Measurements from ENCODE around the gene CNTNAP4.

CNTNAP4 gene

DNA sequence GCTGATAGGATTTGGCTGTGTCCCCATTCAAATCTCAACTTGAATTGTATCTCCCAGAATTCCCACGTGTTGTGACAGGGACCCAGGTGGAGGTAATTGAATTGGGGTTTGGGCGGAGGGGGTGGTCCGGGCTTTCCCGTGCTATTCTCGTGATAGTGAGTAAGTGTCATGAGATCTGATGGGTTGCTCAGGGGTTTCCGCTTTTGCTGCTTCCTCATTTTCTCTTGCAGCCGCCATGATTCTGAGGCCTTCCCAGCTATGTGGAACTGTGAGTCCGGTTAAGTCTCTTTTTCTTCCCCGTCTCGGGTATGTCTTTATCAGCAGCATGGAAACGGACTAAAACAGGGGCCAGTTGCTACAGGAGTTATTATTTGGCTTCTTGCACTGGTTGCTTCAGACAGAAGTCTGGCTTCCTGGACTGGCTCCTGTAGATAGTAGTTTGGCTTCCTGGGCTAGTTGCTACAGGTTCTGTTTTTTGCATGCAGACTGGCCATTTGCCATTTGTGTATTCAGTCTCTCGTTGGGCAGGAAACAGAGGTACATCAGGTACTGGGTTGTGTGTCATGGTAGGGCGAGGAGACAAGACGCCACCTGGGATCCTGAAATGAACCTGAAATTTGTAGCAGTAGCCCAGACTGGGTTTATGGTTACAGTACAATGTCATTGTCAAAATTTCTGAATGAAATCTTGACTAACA lies 32.6 kb downstream of the CNTNAP4 start:
- DNase-seq = no peak

DNA sequence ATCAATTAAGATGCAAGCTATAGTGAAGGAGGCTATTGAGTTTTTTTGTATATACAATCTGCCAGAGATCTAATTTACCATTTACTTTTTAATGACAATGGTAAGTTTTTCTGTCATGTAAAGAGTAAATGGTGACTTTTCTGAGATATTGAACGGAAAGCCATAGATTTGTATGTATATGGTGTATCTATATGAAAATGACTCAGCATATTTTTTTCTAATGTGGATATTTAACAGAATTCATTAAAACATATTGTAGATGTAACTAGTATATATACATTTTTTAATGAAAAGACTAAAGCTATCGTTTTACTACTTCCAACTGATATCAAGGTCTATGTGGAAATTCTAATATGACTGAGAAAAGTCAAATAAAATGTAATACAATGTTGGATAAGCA lies 34.1 kb downstream of the CNTNAP4 start:
- DNase-seq = no peak

DNA sequence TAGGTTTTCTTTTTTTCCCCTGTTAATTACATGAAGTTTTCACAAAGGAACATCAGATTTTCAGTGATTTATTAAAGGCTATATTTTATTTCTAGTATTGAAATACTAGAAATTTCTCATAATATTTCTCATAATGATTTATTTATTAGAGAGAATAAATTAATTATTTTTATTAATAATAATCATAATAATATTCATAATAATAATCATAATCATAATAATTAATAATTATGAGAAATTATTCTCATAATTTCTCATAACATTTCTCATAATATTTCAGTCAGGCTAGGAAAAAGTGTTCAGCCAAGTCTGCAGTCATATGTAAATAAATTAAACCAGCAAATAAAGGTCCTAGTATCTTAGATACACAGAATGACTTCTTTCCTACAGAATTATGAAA lies 41.4 kb downstream of the CNTNAP4 start:
- no peak for DNase-seq

DNA sequence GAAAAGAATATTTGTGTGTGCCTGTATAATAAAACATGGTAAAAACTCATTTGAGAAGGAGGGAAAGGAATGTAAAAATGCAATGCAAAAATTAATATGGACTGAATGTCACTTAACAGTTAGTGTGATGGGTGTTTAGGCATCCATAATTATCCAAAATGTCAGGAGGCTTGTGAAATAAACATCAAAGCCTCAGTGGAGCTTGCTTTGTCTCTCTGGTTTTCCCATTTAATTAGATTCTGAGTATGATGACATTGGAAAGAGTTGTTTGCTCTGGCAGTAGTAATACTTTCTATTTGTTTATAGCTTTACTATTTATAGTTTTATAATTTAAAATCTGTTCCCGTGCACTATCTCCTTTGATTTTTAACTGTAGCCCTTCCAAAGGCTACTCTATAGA lies 51.9 kb downstream of the CNTNAP4 start:
- DNase-seq = no peak

DNA sequence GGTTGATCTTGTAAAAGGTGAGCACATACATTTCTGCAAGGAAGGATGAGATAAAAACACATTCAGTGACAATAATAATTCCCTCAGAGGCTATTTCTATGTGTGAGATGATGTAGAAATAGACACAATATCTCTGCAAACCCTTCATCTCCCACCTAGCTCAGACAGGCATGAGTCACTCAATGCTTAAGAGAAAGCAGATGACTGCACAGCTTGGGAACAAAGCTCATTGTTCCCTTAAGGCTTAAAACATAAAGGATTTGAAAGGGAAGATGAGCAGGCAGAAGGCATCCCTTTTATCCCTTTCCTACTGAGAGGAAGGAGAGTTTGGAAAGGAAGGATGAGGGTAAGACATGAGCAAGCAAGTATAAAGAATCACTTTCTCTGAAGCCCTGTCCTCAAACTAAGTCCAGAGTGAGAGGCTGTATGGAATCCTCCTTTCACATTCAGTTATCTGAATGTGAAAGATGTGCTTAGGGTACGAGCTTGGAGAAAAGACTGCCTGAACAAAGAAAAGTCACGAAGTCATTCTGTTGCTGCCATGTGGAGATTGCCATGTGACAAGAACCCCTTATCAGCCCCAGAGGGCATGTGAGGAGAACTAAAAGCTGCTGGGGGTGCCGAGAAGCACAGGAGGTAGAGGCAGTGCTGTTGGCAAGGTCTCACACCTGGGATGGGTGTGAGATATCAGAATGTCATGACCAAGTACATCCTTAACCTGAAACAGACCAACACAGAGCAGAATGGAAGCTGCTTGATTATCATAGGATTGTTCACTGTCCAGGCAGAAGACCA lies 58.2 kb downstream of the CNTNAP4 start:
- no peak for DNase-seq

DNA sequence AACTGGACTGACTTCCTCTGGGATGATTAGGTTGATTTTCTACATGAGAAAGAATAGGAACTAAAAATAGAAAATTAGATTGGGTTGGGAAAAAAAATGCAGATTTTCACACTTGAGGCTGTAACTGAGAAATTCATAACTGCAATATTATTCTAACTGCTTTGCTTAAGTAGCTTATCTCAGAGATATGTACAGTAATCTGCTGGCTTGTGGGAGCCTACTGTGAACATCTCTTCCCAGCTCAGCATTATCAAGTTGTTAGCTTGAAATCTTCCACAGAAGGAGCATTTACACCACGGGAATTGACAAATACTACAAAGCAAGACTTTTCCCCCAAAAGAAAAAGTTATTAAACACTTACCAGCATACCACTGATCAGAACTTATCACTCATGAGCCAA lies 58.9 kb downstream of the CNTNAP4 start:
- DNase-seq = no peak

DNA sequence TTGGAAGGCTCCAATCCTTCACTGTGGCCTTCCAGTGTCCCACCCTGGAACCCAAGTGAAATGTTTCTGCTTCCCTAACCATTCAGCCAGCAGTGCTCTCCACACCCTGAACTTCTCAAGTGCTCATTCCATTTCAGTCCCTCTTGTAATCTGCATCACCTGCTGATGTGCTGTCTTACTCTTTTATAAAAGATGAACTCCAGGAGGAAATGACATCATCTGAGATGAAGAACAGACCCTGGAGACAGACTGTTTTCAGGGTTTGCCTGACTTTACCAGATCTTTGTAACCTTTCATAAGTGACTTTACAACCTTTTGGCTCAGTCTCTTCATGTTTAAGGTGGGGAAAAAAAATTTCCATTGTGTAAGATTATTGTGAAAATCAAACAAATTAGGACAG lies 61.3 kb downstream of the CNTNAP4 start:
- DNase-seq = no peak

DNA sequence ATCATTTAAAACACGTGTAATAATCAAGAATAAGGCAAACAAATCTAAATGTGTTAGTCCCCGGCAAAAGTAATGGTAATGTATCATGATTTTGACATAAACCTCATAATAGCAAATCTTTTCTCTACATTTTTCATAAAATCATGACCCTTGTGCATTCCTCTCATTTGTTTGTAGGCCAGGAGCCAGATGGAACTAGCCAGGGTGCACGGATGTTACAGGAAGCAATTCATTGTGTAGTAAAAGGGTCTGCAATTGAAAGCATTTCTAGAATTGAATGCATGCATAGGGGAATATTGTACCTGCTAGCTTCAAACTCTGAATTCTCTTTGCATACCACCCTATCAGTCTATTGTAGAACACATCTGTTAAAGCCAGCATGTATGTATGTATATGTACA lies 66.6 kb downstream of the CNTNAP4 start:
- DNase-seq = no peak

DNA sequence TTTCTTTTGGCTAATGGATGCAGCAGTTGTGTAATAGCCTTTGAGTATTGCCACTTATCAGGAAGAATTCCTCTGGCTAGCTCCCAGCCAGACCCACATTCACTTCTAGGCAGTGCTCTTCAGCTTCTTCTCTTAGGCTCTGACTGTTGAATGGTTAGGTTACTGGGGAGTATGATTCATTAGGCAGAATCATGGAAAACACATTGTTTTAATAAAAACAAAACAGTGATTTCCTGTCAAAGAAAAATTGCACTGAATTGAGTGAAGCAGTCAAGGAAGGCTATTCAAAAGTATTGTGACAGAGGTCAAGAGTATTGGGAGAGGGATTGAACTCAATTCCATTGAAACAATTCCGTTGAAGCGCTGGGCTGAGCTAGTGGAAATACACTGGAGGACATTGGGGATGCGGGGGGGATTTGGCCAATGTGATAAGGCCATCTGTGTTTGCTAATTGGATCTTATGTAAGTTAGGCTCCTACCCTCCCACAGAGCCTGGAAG lies 68.0 kb downstream of the CNTNAP4 start:
- DNase-seq = no peak

DNA sequence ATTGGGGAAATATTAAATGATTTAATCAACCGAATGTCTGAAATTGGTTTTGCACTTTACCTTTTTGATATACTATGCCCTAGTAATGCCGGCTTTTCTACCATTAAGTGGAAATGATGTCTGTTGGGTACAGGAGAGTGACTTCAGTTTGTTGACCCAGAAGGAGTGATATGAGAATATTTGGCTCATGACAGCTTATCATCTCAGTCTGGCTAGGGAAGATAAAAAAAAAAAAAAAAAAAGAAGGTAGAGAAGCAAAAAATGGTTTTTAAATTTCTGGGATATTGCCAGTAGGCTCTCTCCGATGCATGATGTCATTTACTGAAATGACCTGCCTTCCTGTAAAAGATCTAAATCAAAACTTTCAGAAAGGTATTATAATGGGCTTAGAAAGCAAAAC lies 69.0 kb downstream of the CNTNAP4 start:
- DNase-seq = no peak

DNA sequence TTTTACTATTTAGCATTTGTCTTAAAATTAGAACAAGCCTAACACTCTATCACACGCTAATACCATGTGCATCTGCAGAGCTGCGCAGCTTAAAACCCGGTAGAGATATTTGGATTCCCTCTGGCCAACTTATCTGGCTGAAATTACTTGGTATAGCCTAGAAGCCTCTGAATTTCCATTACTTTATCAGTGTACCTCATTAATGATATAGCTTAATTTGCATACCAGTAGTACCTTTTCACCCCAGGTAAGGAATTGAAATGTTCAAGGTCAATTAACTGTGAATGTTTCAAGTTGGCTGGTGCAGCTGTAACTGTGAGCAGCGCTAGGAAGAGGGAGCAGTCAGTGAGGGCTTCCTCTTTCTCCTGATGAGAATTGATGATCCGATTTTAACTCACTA lies 74.2 kb downstream of the CNTNAP4 start:
- no peak for DNase-seq

DNA sequence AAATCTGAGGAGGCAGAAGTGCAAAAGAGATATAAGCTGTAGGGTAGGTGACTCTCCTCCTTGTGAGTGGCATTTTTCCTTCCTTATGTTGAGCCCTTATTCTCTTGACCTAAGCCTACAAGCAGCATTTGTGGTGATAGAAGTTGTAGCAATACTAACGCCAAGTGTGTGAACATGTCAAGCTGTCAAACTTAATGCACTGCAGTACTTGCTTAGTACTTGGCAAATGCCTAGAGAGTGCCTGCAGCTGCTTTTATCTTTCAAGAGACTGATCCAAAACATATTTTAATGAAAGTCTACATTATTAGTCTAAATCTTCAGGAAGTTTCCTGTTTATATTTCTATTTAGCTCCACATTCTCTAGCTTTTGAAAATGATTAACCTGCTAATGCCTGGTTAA lies 83.2 kb downstream of the CNTNAP4 start:
- no peak for DNase-seq

DNA sequence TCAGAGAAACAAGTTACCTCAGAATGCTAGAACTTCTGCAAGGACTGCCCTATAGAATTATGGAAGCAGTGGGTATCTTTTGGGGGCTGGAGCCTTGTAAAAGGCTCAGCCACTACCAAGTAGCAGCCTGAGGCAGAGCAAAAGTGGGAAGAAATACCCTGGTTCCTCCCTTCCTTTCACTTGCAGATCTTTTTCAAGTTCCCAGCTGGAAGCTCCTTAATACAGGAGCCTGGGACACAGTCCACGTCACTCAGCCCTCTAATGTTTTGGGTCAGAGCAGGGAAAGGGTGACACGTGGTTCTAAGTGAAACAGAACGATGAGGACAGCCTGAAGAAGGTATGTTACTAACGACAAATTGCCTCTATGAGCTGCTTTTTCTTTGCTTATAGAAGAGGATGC lies 93.1 kb downstream of the CNTNAP4 start:
- no peak for DNase-seq

DNA sequence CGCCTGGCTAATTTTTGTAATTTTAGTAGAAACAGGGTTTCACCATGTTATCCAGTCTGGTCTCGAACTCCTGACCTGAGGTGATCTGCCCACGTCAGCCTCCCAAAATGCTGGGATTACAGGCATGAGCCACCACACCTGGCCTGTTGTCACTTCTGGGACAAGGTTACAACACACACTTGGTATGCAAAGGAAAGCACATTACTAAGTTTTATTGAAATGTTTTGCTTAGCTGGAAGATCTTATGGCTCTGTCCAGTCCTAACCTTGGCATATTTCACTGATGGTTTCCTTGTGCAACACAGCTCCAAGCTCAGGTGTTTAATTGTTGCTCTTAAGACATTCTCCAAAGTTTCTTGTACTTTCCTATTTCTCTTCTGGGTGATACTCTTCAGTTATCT lies 94.2 kb downstream of the CNTNAP4 start:
- DNase-seq = no peak

DNA sequence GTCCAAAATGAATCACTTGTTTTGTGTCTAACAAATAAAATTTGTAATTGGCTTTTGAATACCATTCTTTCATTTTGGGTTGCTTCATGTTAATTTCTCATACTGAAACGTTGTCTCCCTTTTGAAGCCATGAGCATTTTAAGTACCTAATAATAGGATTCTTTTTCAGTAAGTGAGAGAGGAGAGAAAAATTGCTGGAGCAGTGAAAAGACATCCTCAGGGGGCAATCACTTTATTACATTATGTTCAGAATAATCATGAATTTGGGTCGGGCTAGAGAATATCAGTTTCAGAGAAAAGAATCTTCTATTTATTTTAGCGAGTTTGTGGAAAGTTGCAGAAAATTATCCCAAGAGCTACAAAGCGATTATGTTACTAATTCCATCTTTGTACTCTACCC lies 96.8 kb downstream of the CNTNAP4 start:
- no peak for DNase-seq

DNA sequence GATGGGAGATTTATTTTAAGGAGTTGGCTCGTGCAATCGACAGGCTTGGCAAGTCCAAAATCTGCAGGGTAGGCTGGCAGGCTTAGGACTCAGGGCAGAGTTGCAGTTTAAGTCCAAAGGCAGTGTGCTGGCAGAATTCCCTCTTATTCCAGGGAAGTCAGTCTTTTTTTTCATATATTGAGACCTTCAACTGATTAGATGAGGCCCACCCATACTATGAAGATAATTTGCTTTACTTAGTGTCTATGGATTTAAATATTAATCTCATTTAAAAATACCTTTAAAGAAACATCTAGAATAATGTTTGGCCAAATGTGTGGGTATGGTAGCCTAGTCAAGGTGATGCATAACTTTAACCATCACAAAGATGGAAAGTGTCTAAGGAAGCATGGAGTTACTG lies 99.8 kb downstream of the CNTNAP4 start:
- no peak for DNase-seq

DNA sequence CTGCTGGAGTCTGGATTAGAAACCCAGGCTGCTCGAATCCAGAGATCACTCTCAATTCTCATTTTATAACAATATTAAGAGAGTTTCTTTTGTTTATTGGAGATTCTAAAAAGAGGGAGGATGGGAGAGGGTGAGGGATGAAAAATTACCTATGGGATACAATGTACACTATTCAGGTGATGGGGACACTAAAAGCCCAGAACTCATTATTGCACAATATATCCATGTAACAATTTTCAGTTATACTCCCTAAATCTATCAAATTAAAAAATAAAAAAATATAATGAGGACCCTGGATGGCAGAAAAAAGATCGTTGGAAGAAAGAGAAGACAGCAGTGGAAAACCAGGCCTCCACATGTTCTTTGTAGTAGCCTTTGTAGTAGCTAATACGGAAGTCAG lies 100.8 kb downstream of the CNTNAP4 start:
- DNase-seq = no peak

DNA sequence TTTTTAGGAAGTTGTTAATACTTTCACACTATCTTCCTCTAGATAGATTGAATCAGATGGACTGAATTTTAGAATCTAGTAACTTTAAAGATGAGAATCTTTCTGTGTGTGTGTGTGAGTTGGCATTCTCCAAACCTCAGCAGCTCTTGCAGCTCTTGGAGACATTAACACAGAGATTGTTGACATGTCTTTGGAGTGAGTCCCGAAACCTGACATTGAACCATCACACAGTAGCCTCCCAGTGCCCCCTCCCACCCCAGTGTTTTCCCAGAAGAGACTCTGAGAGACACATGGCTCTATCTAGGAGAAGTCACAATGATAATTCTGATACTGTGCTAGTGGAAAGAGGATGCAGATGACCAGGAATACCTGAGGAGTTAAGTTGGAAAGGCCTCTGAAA lies 103.9 kb downstream of the CNTNAP4 start:
- DNase-seq = no peak

DNA sequence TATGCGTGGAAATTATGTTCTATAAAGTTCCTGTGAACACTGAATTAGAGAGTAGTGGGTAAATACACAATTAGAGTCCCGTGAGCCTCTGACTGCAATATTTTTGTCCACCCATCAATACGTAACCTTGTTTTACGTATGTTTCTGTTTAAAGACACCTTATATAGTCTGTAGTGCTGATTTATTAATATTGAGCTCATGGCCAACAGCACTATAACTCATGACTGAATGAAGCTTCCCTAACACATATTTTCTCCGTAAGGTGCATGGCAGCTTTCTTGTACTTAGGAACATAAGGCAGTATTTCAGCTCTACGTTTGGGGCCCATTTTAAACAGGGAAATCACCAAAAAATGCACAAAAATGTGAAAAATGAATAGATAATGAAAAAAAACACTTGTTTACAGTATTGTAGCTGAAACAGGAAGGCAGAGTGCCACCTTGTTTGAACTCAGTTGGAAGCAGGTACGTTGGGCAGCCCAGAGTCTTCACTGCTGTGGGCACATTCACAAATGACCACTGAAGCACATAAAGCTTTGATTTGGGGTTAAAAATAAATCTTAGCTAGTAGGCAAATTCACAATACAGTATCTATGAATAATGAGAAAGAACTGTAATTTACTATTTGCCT lies 108.5 kb downstream of the CNTNAP4 start:
- DNase-seq = no peak

DNA sequence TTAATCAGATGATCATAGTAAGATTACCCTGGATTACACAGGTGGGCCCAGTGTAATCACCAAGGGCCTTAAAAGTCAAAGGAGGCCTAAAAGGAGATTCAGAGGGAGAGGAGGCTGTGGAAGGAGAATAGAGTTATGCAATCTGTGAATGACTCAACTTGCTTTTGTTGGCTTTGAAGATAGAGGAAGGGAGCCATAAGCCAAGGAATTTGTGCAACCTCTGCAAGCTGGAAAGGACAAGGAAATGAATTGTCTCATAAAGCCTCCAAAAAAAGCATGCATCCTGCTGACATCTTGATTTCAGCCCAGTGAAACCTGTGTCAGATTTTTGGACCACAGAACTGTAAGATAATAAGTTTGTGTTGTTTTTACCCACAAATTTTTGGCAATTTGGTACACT lies 109.6 kb downstream of the CNTNAP4 start:
- no peak for DNase-seq

DNA sequence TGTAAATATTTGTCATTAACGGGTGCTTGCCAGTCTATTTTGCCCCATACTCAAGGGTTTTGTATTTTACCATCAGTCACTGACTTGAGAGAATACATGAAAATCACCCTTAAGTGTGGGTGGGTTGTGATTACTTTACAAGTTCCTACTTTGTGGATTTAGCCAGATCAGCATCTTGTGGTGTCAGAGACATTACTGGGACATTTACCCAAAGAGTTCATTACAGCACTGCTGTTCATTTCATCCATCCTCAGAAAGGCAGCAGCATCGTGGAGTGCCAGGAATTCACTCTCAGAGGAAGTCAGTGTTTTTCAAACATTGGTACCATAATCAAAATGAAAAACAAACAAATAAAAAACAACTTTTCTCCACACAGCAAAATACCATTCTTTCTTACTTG lies 110.8 kb downstream of the CNTNAP4 start:
- no peak for DNase-seq

DNA sequence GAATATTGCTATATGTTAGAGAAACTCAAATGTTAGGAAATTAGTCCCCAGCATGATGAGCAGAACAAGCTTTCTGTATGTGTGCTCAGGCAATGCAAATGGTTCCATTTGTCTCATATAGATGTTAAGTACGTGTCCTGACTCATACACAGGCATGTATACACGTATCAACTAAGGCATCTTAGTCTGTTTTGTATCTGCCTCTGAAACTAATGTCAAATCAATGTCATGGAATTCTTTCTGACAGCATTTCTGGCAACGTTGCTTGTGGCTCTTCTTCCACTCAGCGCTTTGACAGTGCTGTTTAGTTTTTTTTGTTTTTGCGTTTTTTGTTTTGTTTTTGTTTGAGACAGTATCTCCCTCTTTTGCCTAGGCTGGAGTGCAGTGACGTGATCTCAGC lies 111.9 kb downstream of the CNTNAP4 start:
- DNase-seq = no peak

DNA sequence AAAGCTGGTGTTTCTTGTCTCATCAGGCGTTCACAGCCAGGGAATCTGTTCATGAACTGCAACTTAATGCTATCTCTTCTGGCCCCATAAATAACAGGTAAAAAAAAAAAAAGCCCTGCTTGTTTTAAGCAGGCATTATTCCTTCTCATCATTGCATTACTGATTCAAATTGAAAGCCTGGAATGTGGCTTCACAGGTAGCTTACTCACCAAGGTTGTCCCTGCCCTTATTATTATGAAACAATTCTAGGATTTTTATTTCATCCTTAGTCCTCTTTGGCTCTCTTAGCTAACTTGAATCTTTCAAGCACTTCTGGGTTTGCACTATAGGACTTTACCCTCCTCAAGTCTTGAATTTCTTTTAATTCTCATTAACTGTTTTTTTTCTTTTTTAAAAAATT lies 113.3 kb downstream of the CNTNAP4 start:
- no peak for DNase-seq

DNA sequence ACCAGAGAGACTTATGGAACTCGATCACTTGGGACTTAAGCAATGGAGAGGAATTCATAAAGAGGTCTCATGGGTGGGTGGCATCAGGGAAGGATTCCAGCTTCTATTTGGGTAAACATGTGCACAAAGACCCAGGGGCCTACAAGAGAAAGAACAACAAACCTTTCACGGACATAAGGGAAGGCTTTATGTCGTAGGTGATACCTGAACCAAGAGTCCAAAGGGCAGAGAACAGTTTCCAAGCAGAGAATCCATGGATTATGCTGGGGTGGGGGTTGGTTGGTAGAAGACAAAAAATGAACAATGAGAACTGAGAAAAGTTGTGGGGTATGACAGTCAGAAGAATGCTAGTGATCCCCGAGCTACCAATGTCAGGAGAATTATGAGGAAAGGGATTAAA lies 119.8 kb downstream of the CNTNAP4 start:
- no peak for DNase-seq
